CD4-positive, alpha-beta T cell (primary cell): ENCODE measurements around the gene DIP2C. TPM values are rescaled to one million over a fixed set of nuclear protein-coding genes. Genes with fewer than 3 reads are reported as not detected.

Experiments used
- ATAC-seq: fragments of 200-7000 bp; cut with Tn5 transposase; one replicate; pipeline ENCODE4 v1.10.0; 2022; ENCODE audit warnings: mild to moderate bottlenecking; ENCODE audit not compliant: poor library complexity
- CTCF ChIA-PET: fragments of 350-600 bp; sonication (Branson Sonifier 250); formaldehyde crosslinking; loops from one replicate; lab custom pipeline; 2021; ENCODE audit warnings: antibody characterized with exemption, inconsistent platforms; lab: Charles Lee
- POLR2A ChIA-PET: fragments of 350-600 bp; sonication (Branson Sonifier 250); formaldehyde crosslinking; loops from one replicate; lab custom pipeline; 2021; ENCODE audit warnings: antibody characterized with exemption, inconsistent platforms; lab: Charles Lee
- DNase-seq, 14 experiments: peaks; one replicate each; pipeline ENCODE4 v3.0.0-alpha.2; 2013 to 2020; ENCODE audit warnings: mixed read lengths in 2 of 14
- H3K27ac ChIP-seq, 2 donors: one replicate each; pipeline versions ENCODE4 v1.5.1 to v1.7.0; 2013; ENCODE audit warnings: low read length in 2 of 2, low read depth in 1 of 2, mild to moderate bottlenecking in 1 of 2
- H3K27me3 ChIP-seq, 2 experiments: 1 replicate in 1 of 2; 2 replicates in 1 of 2; pipeline versions ENCODE4 v1.6.1 to v1.7.0; 2013; ENCODE audit warnings: low read length in 2 of 2, control low read depth in 1 of 2, mild to moderate bottlenecking in 1 of 2, moderate library complexity in 1 of 2; ENCODE audit not compliant: insufficient read depth in 2 of 2, control insufficient read depth in 1 of 2
- H3K36me3 ChIP-seq: one replicate; pipeline ENCODE4 v1.6.1; 2013; ENCODE audit warnings: low read length, control low read depth; ENCODE audit not compliant: insufficient read depth
- H3K4me1 ChIP-seq: one replicate; pipeline ENCODE4 v1.6.1; 2013; ENCODE audit warnings: low read length, control low read depth; ENCODE audit not compliant: insufficient read depth
- H3K4me3 ChIP-seq: one replicate; pipeline ENCODE4 v1.5.1; 2013; ENCODE audit warnings: mild to moderate bottlenecking, low read length, moderate library complexity
- H3K9me3 ChIP-seq, 2 experiments: 1 replicate in 1 of 2; 2 replicates in 1 of 2; pipeline versions ENCODE4 v1.6.1 to v1.7.0; 2013; ENCODE audit warnings: low read length in 2 of 2, mild to moderate bottlenecking in 2 of 2, control low read depth in 1 of 2, moderate library complexity in 1 of 2; ENCODE audit not compliant: control insufficient read depth in 1 of 2, insufficient read depth in 1 of 2
- H3K27ac Mint-ChIP-seq: one replicate; pipeline ENCODE4 v1.8.0; 2020; ENCODE audit warnings: mixed read lengths
- H3K27me3 Mint-ChIP-seq: one replicate; pipeline ENCODE4 v1.8.0; 2021; ENCODE audit warnings: mixed read lengths
- H3K36me3 Mint-ChIP-seq: one replicate; pipeline ENCODE4 v1.8.0; 2021; ENCODE audit warnings: low read depth, mixed read lengths
- H3K4me1 Mint-ChIP-seq: one replicate; pipeline ENCODE4 v1.8.0; 2021; ENCODE audit warnings: low read depth, mixed read lengths
- H3K4me3 Mint-ChIP-seq: one replicate; pipeline ENCODE4 v1.8.0; 2020; ENCODE audit warnings: mild to moderate bottlenecking, mixed read lengths
- H3K9me3 Mint-ChIP-seq: one replicate; pipeline ENCODE4 v1.8.0; 2020; ENCODE audit warnings: mixed read lengths
- CTCF ChIP-seq: fragments of 200-600 bp; IDR thresholded peaks from one replicate; pipeline ENCODE4 v1.8.0; 2022; ENCODE audit warnings: antibody characterized with exemption, mild to moderate bottlenecking
- intact Hi-C, 2 experiments: fragments of 100-400 bp; cut with DNase I in 1 of 2; cut with micrococcal nuclease in 1 of 2; formaldehyde crosslinking; loops; one replicate each; pipeline versions ENCODE4 v1.15.1 to v1.9.0; 2023 to 2025; cut with DNase I, micrococcal nuclease
- total RNA-seq, 174 experiments: library from RNA in 2 of 174; stranded (reverse) in 2 of 174; gene quantifications; one replicate each; pipeline ENCODE4 v1.2.3 and lab custom pipeline; 2021 to 2026

DIP2C gene
- total RNA-seq, 2 experiments from 2014 or later: 4.1 TPM

- intact Hi-C loops: no loop called here
- H3K27ac Mint-ChIP-seq: no peak overlapping the region
- H3K9me3 ChIP-seq: peaks cover 0 to 5% of the 10 kb centered on the region in 2 experiments
These were observed 84.5 kb downstream of the DIP2C start for GRCh38 chr10:604716-605631.

DNA sequence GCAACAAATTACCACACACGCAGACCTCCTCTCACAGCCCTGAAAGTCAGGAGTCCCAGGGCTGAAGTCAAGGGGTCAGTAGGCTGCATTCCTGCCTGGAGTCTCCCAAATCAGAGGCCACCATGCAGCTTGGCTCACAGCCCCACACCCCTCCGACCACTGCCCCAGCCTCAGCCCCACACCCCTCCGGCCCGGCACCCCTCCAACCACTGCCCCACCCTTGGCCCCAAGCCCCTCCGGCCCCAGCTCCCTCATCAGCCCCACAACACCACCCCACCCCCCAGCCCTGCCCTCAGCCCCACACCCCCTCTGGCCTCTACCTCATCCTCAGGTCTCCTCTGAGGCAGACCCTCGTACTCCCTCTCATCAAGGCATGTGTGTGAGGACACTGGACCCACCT is 85.7 kb downstream of the DIP2C start:
- CTCF ChIA-PET: no interaction called here
- H3K27me3 ChIP-seq: no peaks in the 10 kb centered on the region
- Mint-ChIP-seq H3K4me1 (no peaks in the 10 kb centered on the region), H3K36me3 (no peaks in the 10 kb centered on the region), H3K27me3 (peaks cover 5% of the 10 kb centered on the region), H3K27ac (no peak overlapping the region), H3K4me3 (no peak overlapping the region), H3K9me3 (no peaks in the 10 kb centered on the region)
- DNase-seq: no peak
- TF ChIP-seq CTCF: no peak
- intact Hi-C loops: no loop called here
- no peaks in the 10 kb centered on the region for H3K4me1 ChIP-seq
- H3K36me3 ChIP-seq: no peaks in the 10 kb centered on the region
- peaks cover 0 to 5% of the 10 kb centered on the region in 2 experiments for H3K9me3 ChIP-seq
- no peak for ATAC-seq
- POLR2A ChIA-PET: no interaction called here
- no peak overlapping the region for H3K27ac ChIP-seq
- H3K4me3 ChIP-seq: no peak overlapping the region

More at GRCh38 chr10:604716-605631, 84.5 kb downstream of the DIP2C start:
- H3K9me3 Mint-ChIP-seq: no peaks in the 10 kb centered on the region
- H3K27ac ChIP-seq: no peak overlapping the region
- H3K27me3 ChIP-seq: no peaks in the 10 kb centered on the region
- H3K4me1 ChIP-seq: no peaks in the 10 kb centered on the region
- DNase-seq: no peak
- H3K4me1 Mint-ChIP-seq: no peaks in the 10 kb centered on the region
- TF ChIP-seq CTCF: no peak
- H3K27me3 Mint-ChIP-seq: peaks cover 5% of the 10 kb centered on the region
- H3K4me3 ChIP-seq: no peak overlapping the region
- ATAC-seq: no peak
- H3K36me3 ChIP-seq: no peaks in the 10 kb centered on the region
- CTCF ChIA-PET: no interaction called here
- H3K36me3 Mint-ChIP-seq: no peaks in the 10 kb centered on the region
- POLR2A ChIA-PET: no interaction called here
- no peak overlapping the region for H3K4me3 Mint-ChIP-seq

DNA sequence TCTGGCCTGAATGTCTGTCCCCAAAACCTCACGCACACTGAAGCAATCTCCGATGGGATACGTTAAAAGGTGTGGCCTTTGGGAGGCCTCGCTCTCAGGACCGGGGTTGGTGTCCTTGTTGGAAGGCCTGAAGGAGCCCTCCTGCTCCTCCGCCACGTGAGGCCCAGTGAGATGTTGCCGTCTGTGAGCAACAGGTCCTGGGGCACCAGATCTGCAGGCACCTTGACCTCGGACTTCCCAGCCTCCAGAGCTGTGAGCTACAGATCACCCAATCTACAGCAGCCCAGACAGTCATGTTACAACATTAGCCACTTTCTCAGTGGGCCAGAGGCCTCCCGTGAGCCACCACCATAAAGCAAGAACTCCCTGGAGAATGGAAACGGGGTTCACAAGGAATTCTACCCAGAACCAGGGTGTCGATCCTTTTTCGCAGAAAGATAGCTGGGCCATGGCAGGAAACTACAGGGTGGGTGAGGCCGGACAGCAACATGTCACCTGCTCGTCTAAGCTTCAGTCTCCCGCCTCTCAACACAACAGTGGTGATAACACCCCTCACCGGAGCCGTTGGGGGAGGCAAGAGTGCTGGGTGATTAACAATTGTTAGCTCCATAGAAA is 87.0 kb downstream of the DIP2C start:
- no peaks in the 10 kb centered on the region for H3K4me1 Mint-ChIP-seq
- Histone ChIP-seq H3K36me3 (no peaks in the 10 kb centered on the region), H3K27ac (no peak overlapping the region), H3K4me3 (no peak overlapping the region), H3K9me3 (peaks cover 0 to 5% of the 10 kb centered on the region in 2 experiments), H3K27me3 (peaks cover 0 to 3% of the 10 kb centered on the region in 2 experiments), H3K4me1 (no peaks in the 10 kb centered on the region)
- H3K4me3 Mint-ChIP-seq: no peak overlapping the region
- H3K27me3 Mint-ChIP-seq: peaks cover 5% of the 10 kb centered on the region
- intact Hi-C loops: no loop called here
- ATAC-seq (no peak), DNase-seq (no peak)
- ChIA-PET POLR2A (no interaction called here), CTCF (no interaction called here)
- H3K36me3 Mint-ChIP-seq: no peaks in the 10 kb centered on the region
- H3K9me3 Mint-ChIP-seq: no peaks in the 10 kb centered on the region
- no peak overlapping the region for H3K27ac Mint-ChIP-seq
- TF ChIP-seq CTCF: no peak
